DND-41 (cell line): ENCODE results near the gene RBM47.

Source experiments
- ATAC-seq: fragments of 200-7000 bp; cut with Tn5 transposase; 3 replicates; pipeline ENCODE4 v1.9.1; 2021; ENCODE audit warnings: low read depth; ENCODE audit not compliant: insufficient read depth
- DNase-seq: peaks from one replicate; pipeline ENCODE4 v3.0.0-alpha.2; 2020
- H2AFZ ChIP-seq: 2 replicates; pipeline ENCODE4 v1.6.0; 2012; ENCODE audit warnings: low read depth, low read length
- H3K27ac ChIP-seq: 2 replicates; pipeline ENCODE4 v1.5.1; 2012; ENCODE audit warnings: low read length, inconsistent platforms
- H3K27me3 ChIP-seq: fragments of 200-600 bp; sonication (generic); 2 replicates; pipeline ENCODE4 v1.6.0; 2012; ENCODE audit warnings: low read length, mild to moderate bottlenecking, inconsistent platforms; ENCODE audit not compliant: insufficient read depth, poor library complexity
- H3K36me3 ChIP-seq: 2 replicates; pipeline ENCODE4 v1.5.1; 2012; ENCODE audit warnings: low read length, inconsistent platforms; ENCODE audit not compliant: insufficient read depth
- H3K4me1 ChIP-seq: 2 replicates; pipeline ENCODE4 v1.5.1; 2012; ENCODE audit warnings: mild to moderate bottlenecking, low read length; ENCODE audit not compliant: insufficient read depth
- H3K4me2 ChIP-seq: 2 replicates; pipeline ENCODE4 v1.6.0; 2012; ENCODE audit warnings: mild to moderate bottlenecking, moderate library complexity, low read length, inconsistent platforms; ENCODE audit not compliant: insufficient read depth
- H3K4me3 ChIP-seq, 2 experiments: fragments of 200-600 bp in 1 of 2; shearing (Covaris generic) in 1 of 2; 2 replicates each; pipeline ENCODE4 v1.5.1; 2012 to 2016; ENCODE audit warnings: inconsistent platforms in 2 of 2, low read length in 2 of 2, mild to moderate bottlenecking in 2 of 2, low read depth in 1 of 2, moderate library complexity in 1 of 2
- H3K79me2 ChIP-seq: 2 replicates; pipeline ENCODE4 v1.6.0; 2012; ENCODE audit warnings: low read length, inconsistent platforms; ENCODE audit not compliant: insufficient read depth
- H3K9ac ChIP-seq: 2 replicates; pipeline ENCODE4 v1.6.0; 2012; ENCODE audit warnings: low read depth, mild to moderate bottlenecking, inconsistent platforms, low read length, moderate library complexity
- H3K9me3 ChIP-seq: 2 replicates; pipeline ENCODE4 v1.5.1; 2012; ENCODE audit warnings: low read length, moderate library complexity, mild to moderate bottlenecking, inconsistent platforms; ENCODE audit not compliant: insufficient read depth, severe bottlenecking
- H4K20me1 ChIP-seq: 2 replicates; pipeline ENCODE4 v1.6.0; 2012; ENCODE audit warnings: low read length; ENCODE audit not compliant: insufficient read depth
- EZH2 ChIP-seq: IDR thresholded peaks from 3 replicates; pipeline ENCODE4 v1.6.1; 2012; ENCODE audit warnings: borderline replicate concordance, low read depth, mild to moderate bottlenecking, moderate library complexity, low read length, inconsistent platforms; ENCODE audit not compliant: severe bottlenecking
- TF ChIP-seq, protein P1 (sequence below): IDR thresholded peaks from 2 replicates; pipeline ENCODE4 v1.5.1; 2012; ENCODE audit warnings: borderline replicate concordance, low read length, moderate library complexity, mild to moderate bottlenecking; ENCODE audit not compliant: poor library complexity, severe bottlenecking; ENCODE audit errors: extremely low read depth

Gene RBM47

DNA sequence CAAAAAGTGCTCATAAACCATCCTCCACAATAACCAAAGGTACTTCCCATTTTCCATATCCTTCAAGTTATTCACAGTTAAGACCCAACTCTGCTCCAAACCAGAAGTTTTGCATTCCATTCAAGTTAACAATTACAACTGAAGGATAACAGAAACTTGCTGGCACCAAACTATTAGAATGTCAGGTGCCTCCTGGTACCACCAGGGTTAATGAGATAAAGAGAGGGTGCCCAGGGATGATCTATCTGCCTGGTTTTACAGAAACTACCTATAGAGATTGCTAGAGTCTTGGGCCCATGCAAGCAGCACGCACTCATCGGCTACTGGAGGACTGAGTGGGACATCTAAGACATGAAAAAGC is 114.6 kb downstream of the RBM47 start:
- Histone ChIP-seq H3K4me2 (no peak overlapping the region), H3K79me2 (no peaks in the 10 kb centered on the region), H4K20me1 (no peaks in the 10 kb centered on the region), H3K9ac (no peak overlapping the region), H3K9me3 (no peaks in the 10 kb centered on the region), H3K4me1 (no peaks in the 10 kb centered on the region), H3K27ac (no peak overlapping the region), H3K27me3 (peaks cover 5% of the 10 kb centered on the region), H3K4me3 (no peak overlapping the region), H3K36me3 (no peaks in the 10 kb centered on the region), H2AFZ (no peak overlapping the region)
- ATAC-seq (no peak), DNase-seq (no peak)
- no peak for TF ChIP-seq EZH2
- TF ChIP-seq, protein P1, sequence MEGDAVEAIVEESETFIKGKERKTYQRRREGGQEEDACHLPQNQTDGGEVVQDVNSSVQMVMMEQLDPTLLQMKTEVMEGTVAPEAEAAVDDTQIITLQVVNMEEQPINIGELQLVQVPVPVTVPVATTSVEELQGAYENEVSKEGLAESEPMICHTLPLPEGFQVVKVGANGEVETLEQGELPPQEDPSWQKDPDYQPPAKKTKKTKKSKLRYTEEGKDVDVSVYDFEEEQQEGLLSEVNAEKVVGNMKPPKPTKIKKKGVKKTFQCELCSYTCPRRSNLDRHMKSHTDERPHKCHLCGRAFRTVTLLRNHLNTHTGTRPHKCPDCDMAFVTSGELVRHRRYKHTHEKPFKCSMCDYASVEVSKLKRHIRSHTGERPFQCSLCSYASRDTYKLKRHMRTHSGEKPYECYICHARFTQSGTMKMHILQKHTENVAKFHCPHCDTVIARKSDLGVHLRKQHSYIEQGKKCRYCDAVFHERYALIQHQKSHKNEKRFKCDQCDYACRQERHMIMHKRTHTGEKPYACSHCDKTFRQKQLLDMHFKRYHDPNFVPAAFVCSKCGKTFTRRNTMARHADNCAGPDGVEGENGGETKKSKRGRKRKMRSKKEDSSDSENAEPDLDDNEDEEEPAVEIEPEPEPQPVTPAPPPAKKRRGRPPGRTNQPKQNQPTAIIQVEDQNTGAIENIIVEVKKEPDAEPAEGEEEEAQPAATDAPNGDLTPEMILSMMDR: no peak

DNA sequence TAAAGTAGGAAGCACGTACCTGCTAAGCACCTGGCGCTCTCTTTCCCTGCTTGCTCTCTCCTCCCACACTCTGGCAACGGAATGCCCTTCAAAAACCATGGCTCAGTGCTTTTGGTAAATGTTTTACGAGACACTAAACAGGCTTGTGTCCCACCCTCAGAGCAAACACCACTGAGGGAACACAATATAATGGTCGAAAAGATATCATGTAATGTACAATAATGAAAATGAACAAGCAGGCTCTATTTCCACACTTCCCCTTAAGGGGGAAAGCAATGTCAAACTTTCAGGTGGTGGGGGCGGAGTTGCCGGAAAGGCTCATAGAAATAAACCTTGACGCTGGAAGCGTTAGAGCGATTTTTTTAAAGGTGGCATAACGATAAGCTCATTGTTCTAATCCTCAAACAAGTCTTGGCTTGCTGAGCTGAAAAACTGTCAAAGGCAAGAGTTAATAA is 115.1 kb downstream of the RBM47 start:
- Histone ChIP-seq H3K36me3 (no peaks in the 10 kb centered on the region), H3K4me2 (no peak overlapping the region), H3K9me3 (no peaks in the 10 kb centered on the region), H3K9ac (no peak overlapping the region), H2AFZ (no peak overlapping the region), H3K27me3 (peaks cover 5% of the 10 kb centered on the region), H3K4me1 (no peaks in the 10 kb centered on the region), H3K4me3 (no peak overlapping the region), H3K79me2 (no peaks in the 10 kb centered on the region), H3K27ac (no peak overlapping the region), H4K20me1 (no peaks in the 10 kb centered on the region)
- DNase-seq: no peak
- ATAC-seq: no peak
- TF ChIP-seq EZH2: no peak
- TF ChIP-seq, protein P1: no peak

DNA sequence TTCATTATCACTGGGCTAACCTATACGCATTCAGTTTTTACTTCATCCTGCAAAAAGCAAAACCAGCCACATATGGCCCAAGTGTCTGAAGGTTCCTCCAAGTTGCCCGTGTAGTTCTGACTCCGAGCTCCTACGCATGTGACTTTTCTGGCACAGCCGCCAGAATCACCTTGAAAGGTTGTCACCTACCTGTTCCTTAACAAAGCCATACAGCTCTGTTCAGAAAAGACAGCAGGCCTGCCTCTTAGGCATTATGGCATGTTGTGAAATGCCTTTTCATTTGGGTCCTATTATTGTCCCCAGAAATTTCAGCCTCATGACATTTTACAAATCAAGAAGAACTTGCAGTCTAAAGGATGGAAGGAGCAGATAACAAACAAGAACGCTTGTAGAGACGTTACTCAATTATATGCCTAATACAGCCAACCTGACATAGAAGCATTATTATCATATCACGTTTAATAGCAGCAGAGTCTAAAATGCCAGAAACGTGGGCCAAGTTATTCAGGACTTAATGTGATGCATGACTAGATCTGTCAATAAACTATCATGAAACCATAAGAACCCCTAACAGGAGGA is 118.5 kb downstream of the RBM47 start:
- TF ChIP-seq, protein P1: no peak
- no peak for TF ChIP-seq EZH2
- H4K20me1 ChIP-seq: no peaks in the 10 kb centered on the region
- no peak for ATAC-seq

DNA sequence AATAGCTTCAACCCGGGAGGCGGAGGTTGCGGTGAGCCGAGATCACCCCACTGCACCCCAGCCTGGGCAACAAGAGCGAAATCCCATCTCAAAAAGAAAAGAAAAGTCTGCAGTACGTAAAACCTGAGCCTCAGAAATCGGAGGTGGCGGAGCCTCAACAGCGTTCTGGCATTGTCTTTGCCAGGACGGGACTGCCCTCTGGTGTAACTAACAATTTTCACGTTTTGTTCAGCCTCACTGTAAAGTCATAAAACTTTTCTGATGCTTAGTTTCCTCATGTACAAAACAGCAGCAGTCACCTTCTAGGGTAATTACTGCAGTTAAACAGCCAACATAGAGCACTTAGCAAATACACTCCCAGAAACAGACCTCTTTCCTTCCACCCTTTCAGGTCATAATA is 121.7 kb downstream of the RBM47 start:
- no peak overlapping the region for H2AFZ ChIP-seq
- no peak for TF ChIP-seq EZH2
- TF ChIP-seq, protein P1: peak; percentile 26
- no peaks in the 10 kb centered on the region for H4K20me1 ChIP-seq
- ATAC-seq (no peak), DNase-seq (no peak)
- H3K9me3 ChIP-seq: no peaks in the 10 kb centered on the region
- H3K79me2 ChIP-seq: no peaks in the 10 kb centered on the region
- no peak overlapping the region for H3K4me3 ChIP-seq
- H3K4me2 ChIP-seq: no peak overlapping the region
- H3K27ac ChIP-seq: no peak overlapping the region
- no peak overlapping the region for H3K9ac ChIP-seq
- no peaks in the 10 kb centered on the region for H3K4me1 ChIP-seq
- H3K36me3 ChIP-seq: no peaks in the 10 kb centered on the region
- H3K27me3 ChIP-seq: no peaks in the 10 kb centered on the region

More for the DNA sequence above, 118.5 kb downstream of the RBM47 start:
- DNase-seq: no peak
- Histone ChIP-seq H3K9ac (no peak overlapping the region), H3K4me2 (no peak overlapping the region), H3K79me2 (no peaks in the 10 kb centered on the region), H3K9me3 (no peaks in the 10 kb centered on the region), H3K36me3 (no peaks in the 10 kb centered on the region), H3K4me3 (no peak overlapping the region), H3K27me3 (peaks cover 5% of the 10 kb centered on the region), H2AFZ (no peak overlapping the region), H3K27ac (no peak overlapping the region), H3K4me1 (no peaks in the 10 kb centered on the region)
